ENCODE measurements around the gene GMPR2.

The GMPR2 gene

DNA sequence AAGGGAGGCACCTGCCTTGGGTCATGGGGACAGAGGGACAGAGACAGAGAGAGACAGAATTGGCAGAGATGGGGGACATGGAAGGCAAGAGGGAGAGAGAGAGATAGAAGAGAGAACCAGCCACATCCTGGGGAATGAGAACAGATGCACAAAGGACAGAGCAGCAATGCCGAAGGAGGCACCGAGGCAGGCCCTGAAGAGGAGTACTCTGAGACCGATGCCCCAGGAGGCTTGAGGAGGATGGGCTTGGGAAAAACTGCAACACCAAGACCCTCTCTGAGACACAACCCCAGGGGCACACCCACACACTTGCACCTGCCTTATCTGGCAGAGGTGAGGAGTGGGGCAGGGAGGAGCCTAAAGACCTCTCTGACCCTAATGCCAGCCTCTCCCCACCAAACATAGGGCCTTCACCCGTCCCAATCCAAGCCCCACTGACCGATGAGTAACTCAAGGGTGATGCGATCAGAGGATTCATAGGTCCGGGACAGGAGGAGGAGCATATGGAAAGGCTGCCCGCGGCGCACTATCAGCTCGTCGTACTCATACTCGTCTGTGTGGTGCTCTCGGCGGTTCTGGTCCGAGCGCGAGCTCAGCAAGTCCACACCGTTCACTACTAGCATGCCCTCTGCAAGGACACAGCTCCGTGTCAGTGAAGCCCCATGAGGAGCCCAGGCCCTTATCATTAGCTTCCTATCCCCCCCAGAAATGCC is 28.7 kb downstream of the GMPR2 start:
- H3K4me3 ChIP-seq (replicated peaks; ENCODE audit: insufficient read depth, low read length), result no peak overlapping the region
- DNase-seq (ENCODE audit: low read depth in 1 of 2, low spot score in 1 of 2), result no peak
- no peak for TF ChIP-seq CTCF (IDR thresholded peaks at IDR 0.05; ENCODE audit: insufficient read depth, low read length)
- TF ChIP-seq, protein P1, sequence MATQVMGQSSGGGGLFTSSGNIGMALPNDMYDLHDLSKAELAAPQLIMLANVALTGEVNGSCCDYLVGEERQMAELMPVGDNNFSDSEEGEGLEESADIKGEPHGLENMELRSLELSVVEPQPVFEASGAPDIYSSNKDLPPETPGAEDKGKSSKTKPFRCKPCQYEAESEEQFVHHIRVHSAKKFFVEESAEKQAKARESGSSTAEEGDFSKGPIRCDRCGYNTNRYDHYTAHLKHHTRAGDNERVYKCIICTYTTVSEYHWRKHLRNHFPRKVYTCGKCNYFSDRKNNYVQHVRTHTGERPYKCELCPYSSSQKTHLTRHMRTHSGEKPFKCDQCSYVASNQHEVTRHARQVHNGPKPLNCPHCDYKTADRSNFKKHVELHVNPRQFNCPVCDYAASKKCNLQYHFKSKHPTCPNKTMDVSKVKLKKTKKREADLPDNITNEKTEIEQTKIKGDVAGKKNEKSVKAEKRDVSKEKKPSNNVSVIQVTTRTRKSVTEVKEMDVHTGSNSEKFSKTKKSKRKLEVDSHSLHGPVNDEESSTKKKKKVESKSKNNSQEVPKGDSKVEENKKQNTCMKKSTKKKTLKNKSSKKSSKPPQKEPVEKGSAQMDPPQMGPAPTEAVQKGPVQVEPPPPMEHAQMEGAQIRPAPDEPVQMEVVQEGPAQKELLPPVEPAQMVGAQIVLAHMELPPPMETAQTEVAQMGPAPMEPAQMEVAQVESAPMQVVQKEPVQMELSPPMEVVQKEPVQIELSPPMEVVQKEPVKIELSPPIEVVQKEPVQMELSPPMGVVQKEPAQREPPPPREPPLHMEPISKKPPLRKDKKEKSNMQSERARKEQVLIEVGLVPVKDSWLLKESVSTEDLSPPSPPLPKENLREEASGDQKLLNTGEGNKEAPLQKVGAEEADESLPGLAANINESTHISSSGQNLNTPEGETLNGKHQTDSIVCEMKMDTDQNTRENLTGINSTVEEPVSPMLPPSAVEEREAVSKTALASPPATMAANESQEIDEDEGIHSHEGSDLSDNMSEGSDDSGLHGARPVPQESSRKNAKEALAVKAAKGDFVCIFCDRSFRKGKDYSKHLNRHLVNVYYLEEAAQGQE (IDR thresholded peaks at IDR 0.05; ENCODE audit: insufficient replicate concordance, low read depth), result no peak
- no peak for TF ChIP-seq GABPA (IDR thresholded peaks at IDR 0.05; ENCODE audit: low read depth)
- no peak for TF ChIP-seq POLR2AphosphoS5 (IDR thresholded peaks at IDR 0.05; ENCODE audit: low read depth)
- TF ChIP-seq SPI1 (IDR thresholded peaks at IDR 0.05; ENCODE audit: borderline replicate concordance, low read depth), result no peak
- H3K27me3 ChIP-seq (ENCODE audit: insufficient read depth, poor library complexity, severe bottlenecking), result no peaks in the 10 kb centered on the region
- H3K27ac ChIP-seq (replicated peaks), result no peak overlapping the region

GRCh38 chr14:24261969-24262327 is 29.2 kb downstream of the GMPR2 start:
- Histone ChIP-seq H3K27ac (replicated peaks) (no peak overlapping the region), H3K27me3 (ENCODE audit: insufficient read depth, poor library complexity, severe bottlenecking) (no peaks in the 10 kb centered on the region), H3K4me3 (replicated peaks; ENCODE audit: insufficient read depth, low read length) (no peak overlapping the region)
- DNase-seq (ENCODE audit: low read depth in 1 of 2, low spot score in 1 of 2), result no peak
- TF ChIP-seq POLR2AphosphoS5 (IDR thresholded peaks at IDR 0.05; ENCODE audit: low read depth) (no peak), SPI1 (IDR thresholded peaks at IDR 0.05; ENCODE audit: borderline replicate concordance, low read depth) (no peak), CTCF (IDR thresholded peaks at IDR 0.05; ENCODE audit: insufficient read depth, low read length) (no peak), GABPA (IDR thresholded peaks at IDR 0.05; ENCODE audit: low read depth) (no peak)
- TF ChIP-seq, protein P1 (IDR thresholded peaks at IDR 0.05; ENCODE audit: insufficient replicate concordance, low read depth), result no peak

DNA sequence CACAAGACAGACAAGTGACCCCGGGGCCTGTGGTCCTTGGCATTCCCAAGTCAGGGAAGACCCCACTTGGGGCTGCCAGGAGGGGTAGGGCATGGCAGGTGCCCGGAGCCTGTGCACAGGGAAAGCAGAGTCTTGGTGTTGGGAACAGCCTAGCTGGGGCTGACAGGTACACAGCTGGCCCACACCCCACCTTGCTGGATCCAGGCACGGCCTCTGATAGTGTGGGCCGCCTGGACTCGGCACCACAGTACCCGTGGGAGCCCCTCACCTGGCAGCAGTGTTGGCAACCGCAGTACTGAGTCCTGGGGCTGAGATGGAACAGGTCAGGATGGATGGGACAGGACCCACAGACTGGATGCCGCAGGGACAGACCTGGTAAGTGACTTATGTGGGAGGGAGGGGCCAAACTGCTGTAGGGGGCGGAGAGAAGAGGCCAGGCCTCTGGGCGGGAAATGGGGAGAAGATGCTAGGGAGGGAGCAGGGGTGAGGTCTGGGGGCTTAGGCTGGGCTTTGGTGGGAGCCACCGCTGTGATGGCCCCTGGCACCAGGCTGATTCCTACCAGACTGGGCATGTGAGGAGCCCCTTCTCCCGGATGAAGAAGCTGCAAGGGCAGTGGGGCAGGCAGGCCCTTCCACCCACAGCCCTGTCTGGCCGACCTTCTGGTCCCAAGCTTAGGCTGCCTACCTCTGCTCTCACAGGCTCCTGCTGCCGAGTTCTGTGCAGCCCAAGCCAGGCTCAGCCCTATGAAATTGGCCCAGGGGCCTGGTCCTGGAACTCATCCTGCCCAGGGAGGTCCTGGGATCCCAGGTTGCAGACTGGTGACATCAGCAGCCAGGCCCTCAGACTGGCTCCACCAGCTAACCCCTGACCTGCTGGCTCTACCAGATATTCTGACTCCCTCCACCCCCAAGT is 30.3 kb downstream of the GMPR2 start, which contains the start of gene TGM1:
Gene TGM1 (minus strand): TSS at position 357 of the 913 bp plus-strand sequence. CDS start 825 bp downstream, outside the sequence.
- Histone ChIP-seq H3K4me3 (replicated peaks; ENCODE audit: insufficient read depth, low read length) (no peak within 1 kb of the TSS), H3K27ac (replicated peaks) (no peak within 1 kb of the TSS), H3K27me3 (ENCODE audit: insufficient read depth, poor library complexity, severe bottlenecking) (no peaks in the 10 kb centered on the region)
- TF ChIP-seq, protein P1 (IDR thresholded peaks at IDR 0.05; ENCODE audit: insufficient replicate concordance, low read depth), result no peak
- TF ChIP-seq GABPA (IDR thresholded peaks at IDR 0.05; ENCODE audit: low read depth) (no peak), POLR2AphosphoS5 (IDR thresholded peaks at IDR 0.05; ENCODE audit: low read depth) (no peak), CTCF (IDR thresholded peaks at IDR 0.05; ENCODE audit: insufficient read depth, low read length) (no peak), SPI1 (IDR thresholded peaks at IDR 0.05; ENCODE audit: borderline replicate concordance, low read depth) (no peak)
- DNase-seq (ENCODE audit: low read depth in 1 of 2, low spot score in 1 of 2), result no peak

Data from HL-60 (cell line).